NCI-H1105 treated with DMSO at 0.1 percent for 48 hours (cell line): Measurements from ENCODE around the gene ELOVL2.

Experiments used
- DNase-seq: peaks from one replicate; lab custom pipeline; 2025; lab: John Stamatoyannopoulos, UW

The ELOVL2 gene

DNA sequence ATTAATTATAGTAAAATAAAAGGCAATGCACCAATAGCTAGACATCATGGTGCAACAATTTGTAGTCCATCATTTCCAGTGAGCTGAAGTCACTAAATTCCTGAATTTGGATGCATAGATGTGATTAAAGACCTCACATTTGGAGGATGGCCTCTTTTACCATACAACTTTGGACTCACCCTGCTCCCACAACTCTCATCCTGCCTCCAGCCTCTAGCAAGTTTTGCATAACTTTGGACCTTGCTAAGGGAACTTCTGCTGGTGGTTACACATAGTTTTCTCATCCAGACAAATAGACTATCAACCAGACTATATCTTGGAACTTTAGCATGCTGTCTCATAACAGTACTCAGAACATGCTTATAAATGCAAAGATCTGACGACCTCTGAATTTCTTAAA is 12.8 kb upstream of the ELOVL2 start:
- DNase-seq = no peak

DNA sequence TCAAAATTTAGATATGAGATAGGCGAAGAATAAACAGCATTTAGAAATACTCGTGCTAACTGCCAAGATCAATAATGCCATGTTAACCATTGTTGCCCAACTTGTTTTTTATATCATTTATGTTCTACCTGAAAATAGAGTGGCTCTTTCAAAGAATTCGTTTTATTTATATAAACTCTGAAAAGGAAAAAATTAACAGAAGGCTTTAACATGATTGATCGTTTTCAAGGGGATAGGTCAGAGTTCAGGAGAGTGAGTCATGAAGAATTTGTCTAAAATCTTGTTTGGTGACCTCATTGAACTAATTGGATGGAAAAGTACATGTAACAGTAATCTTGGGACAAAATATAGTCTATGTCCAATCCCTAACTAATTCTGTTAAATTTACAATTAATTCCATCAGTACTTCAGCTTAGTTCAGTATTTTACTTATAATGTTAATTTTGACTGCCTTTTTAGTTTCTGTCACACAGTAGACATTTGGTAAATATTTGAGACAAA is 11.1 kb upstream of the ELOVL2 start:
- no peak for DNase-seq

DNA sequence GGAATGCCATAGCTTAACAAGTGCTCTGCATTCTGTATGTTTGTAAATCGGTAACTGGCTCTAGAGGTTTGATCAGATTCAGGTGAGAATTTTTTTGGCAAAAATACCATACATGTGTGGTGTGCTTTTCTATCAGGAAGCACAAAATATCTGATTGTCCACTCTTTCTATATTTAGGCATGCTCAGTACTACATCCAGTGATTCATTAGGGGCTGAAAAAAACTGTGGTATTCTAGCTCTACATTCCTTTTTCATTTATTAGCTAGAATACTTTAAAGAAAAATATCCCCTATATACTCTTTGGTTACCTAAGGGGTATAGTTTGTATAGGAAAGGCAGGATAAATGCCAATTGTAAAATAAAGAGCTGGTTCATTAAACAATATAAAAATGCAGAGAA is 10.6 kb upstream of the ELOVL2 start:
- DNase-seq = no peak

DNA sequence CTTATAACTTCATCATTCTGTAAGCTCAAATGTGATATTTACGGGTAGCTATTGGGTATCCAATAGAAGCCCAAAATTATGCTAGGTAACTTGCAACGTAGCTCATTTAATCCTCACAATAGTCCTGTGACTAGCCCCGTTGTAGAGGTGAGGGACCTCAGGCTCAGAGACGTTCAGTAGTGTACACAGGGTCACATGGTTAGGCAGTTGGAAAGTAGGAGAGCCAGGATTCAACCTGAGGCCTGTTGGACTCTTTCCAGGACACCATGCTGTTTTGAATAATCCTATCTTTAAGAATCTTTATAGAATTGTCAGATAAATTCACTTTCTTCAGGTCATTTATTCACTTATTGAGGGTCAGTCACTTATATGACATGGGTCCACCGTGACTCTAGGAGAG is 9.2 kb upstream of the ELOVL2 start:
- DNase-seq = no peak

DNA sequence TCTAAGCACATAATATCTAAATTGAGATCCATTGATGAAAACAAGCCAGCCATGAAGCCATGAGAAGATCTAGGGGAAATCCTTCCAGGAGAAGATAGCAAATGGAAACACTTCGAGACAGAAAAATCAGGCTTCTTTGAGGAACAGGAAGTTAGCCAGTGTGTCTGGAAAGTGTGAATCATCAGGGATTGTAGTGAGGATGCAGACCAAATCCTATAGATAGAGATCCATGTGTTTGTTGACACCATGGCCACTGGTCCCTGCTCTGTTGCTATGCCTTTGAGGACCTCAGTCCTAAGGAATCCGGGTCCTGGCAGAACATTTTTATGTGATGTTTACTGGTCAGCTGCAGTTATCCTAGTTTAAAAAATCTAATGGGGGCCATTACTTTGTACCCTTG is 6.6 kb upstream of the ELOVL2 start:
- no peak for DNase-seq

DNA sequence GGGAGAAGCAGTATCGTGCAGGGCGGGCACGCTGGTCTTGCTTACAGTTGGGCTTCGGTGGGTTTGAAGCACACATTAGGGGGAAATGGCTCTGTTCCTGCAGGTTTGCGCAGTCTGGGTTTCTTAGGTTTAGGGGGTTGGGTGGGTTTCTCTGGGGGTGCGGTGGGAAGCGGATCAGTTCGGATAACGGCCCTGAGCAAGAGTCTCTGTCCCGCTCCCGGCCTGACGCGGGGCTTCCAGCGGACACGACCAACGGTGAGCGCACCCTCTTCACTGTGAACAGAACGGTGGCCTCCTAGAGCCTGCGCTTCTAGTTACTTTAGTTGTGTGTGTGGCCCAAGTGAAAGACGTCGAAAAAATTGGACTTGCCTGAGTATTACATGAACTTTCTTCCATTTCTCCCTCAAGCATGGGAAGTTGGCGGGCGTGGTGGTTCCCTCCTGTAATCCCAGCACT is 635 bp upstream of the ELOVL2 start:
- DNase-seq = no peak

DNA sequence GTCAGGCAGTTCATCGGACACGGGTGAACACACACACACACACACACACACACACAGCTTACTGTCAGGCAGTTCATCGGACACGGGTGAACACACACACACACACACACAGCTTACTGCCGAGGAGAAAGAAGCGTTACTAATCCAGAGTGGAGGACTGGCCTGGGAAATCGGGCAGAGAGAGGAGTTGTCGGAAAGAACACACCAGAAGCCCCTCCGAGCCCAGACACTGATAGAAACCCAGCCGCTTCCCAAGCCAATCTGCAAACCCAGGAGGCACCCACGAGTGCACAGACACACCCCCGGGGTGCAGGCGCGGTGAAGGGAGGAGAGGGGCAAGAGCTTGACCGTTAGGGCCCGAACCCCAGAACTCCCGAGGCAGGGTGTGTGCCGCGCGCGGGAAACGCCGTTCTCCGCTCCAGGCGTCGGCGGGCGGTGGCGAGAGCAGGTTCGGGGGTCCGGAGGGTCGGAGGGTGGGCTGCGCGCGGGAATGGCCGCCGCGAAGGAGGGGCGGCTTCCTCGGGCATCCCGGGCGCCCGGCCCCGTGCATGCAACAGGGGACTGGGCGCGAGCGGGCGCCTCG is 636 bp downstream of the ELOVL2 start:
- DNase-seq = peak; percentile 27

DNA sequence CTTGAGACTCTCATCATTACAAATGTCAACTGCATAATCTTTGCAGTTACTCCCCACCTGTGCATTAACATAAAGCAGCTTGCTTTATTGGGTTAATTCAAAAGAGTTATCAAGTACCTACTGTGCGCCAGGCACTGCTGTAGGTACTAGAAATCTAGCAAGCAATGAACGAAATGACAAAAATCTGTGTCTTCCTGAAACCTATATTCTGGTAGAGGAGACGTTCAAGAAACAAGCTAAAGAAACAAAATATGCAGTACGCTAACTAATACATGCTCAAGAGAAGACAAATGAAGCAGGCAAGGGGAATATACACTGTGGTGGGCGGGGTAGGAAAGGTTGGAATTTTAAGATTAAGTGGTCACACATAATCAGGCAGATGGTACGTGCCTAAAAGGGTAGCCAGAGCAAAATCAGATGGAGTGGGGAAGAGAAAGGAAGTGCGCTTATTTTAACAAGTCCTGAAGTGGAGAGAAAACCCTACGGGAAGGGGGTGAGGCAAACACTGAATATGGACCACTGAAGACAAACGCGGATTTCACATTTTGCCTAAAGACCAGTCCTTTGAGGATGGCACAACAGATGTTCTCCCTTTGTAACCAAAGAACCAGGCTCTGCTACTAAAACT is 1.2 kb downstream of the ELOVL2 start:
- no peak for DNase-seq

DNA sequence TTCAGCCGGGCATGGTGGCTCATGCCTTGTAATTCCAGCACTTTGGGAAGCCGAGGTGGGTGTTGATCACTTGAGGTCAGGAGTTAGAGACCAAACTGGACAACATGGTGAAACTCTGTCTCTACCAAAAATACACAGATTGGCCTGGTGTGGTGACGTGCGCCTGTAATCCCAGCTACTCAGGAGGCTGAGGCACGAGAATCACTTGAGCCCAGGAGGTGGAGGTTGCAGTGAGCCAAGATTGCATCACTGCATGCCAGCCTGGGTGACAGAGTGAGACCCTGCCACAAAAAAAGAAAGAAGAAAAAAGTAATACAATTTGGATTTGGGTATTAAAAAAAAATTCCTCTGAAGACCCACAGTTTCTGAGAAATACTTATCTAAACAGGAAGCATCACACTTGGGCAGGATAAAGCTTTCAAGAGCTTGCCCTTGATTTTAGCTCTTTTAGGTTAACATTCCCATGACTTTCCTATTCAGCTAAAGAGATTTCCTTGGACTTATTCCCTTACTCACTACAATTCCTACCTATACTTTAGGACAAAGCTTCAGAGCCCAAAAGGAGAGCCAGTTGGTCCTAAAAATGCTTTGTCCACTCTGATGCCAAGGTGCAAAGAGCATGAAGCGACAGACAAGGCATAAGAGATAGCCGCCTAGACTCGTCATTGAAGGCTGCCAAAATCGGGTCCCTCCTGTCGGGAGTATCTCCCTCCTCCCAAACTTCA is 1.9 kb downstream of the ELOVL2 start:
- no peak for DNase-seq

DNA sequence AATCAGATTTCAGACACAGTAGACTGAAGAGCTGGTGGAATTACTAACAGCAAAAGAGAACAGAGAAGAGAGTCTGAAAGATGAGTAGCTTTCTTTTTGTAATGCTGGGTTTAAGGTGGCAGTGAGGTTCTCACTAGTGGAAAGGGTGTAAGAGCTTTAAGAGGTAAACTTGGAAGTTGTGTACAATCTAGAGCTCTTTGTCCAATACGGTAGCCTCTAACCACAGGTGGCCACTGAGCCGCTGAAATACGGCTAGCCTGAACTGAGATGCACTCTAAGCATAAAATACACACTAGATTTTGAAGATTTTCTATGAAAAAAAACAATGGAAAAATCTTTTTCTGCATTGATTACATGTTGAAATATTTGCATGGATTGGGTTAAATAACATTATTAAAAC is 4.0 kb downstream of the ELOVL2 start:
- no peak for DNase-seq

DNA sequence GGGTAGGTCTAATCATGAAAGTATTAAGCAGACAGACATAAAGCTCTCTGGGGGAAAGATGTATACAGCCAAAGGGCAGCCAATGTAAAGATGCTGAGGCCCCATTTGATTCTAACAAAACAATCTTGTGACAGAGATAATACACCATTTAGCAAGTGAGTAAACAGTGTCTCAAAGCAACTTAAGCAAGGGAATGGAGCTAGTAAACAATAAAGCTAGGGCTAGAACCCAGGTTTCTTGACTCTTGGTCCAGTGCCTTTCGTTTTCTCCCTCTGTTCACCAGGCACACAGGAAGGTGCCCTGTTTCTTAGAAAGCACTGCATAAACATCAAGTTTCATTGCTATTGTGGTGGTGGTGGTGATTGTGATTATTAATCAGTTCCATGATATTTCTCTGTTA is 5.1 kb downstream of the ELOVL2 start:
- DNase-seq = no peak

DNA sequence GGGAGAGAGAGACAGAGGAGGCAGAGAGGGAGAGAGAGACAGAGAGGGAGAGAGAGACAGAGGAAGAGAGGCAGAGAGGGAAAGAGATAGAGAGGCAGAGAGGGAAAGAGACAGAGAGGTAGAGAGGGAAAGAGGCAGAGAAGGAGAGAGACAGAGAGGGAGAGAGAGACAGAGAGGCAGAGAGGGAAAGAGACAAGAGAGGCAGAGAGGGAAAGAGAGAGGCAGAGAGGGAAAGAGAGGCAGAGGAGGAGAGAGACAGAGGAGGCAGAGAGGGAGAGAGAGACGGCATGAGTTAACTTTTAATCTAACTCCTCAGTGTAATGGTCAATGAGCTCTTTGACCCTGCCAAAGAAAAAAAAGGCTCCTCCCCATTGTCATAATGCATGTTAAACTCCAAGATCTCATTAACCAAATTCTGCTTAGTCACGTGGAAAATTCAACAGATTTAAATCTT is 7.1 kb downstream of the ELOVL2 start:
- DNase-seq = no peak

DNA sequence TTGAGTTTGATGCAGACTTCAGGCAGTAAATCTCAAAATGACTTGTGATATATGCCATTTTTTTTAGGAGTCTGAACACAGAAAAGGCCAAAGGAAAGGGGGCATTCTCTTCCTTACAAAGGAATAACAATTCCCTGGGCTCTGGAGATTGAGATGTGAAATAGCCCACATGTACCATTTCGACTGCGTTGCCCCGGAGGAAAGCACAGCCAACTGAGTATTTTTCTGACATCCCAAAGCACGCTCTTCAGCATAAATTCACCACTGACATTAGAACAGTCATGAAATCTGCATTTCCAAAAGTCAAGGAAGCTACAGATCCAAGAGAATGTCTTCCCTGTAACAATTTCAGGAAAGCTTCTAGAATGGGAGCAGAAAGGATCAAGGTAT is 7.8 kb downstream of the ELOVL2 start:
- DNase-seq = no peak

DNA sequence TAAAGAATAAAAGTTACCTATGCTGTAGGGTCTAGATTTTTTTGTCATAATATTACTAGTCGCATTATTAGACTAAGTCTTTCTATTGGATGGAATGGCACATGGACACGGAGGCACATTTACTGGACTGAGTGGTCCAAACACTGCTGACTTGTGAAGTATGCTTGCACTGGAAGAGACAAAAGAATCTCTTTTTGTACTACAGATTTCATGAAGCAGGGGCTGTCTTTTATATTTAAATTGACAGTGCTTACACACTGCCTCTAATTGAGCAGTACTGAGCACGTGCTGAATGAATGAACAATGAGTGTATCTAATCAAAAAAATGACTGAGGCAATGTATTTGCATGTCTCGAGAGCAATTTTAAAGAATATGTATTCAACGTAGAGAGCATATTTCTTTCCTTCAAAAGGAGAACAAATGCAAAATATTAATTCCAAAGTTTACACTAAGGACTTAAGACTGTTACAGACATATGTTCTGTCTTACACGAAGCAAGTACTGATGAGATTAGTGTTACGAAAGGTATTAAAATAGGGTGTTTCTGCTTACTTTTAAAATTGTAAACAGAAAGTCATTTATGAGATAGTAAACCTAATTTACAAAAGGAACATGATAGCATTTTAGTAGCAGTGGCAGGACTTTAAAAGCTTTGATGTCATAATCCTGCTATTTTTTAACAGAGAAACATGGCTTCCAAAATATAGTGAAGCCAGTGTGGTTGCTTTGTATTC is 8.3 kb downstream of the ELOVL2 start:
- DNase-seq = no peak

DNA sequence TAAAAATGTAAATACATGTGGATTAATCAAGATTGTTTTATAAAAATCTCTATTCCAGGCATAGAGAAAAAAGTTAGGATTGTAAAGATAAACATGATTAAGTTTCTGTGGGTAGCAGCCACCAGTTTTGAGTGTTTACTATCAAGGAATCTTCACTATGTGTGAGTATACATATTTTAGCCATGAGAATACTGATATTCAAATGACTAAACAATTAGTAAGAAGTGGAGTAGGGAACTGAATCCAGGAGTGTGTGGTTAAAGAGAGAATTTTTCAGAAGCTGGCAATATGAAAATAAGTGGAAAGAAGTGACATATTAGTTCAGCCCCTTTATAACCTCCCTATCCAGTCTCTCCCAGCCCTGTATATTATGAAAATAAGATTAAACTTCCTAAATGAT is 10.3 kb downstream of the ELOVL2 start:
- no peak for DNase-seq

DNA sequence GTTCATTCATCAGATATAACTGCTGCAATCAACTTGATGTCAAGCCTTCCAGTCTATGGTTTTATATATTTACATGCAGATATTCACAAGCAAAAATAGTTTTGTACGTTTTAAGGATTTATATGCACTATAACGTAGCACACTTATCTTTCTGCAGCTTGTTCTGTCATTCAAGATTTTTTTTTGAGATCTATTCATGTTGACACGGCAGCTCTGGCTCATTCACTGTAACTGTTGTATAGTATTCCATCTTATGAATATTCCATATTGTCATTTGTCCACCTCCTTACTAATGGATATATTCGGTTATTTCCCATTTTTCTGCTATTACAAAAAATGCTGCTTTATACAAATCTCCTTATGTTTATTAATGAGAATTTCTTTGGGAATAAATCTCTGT is 13.2 kb downstream of the ELOVL2 start:
- DNase-seq = no peak

DNA sequence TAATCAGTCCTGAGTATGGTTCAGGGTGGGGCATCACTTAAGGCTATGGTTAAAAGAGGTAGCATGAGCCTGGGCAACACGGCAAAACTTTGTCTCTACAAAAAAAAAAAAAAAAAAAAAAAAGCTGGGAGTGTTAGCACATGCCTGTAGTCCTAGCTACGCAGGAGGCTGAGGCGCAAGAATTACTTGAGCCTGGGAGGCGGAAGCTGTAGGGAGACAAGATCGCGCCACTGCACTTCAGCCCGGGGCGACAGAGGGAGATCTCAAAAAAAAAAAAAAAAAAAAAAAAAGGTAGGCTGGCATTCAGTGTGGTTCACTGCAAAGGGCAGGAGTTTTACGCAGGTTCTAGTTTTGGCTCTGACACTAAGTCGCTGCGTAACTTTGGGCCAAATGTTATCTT is 15.1 kb downstream of the ELOVL2 start:
- DNase-seq = no peak

DNA sequence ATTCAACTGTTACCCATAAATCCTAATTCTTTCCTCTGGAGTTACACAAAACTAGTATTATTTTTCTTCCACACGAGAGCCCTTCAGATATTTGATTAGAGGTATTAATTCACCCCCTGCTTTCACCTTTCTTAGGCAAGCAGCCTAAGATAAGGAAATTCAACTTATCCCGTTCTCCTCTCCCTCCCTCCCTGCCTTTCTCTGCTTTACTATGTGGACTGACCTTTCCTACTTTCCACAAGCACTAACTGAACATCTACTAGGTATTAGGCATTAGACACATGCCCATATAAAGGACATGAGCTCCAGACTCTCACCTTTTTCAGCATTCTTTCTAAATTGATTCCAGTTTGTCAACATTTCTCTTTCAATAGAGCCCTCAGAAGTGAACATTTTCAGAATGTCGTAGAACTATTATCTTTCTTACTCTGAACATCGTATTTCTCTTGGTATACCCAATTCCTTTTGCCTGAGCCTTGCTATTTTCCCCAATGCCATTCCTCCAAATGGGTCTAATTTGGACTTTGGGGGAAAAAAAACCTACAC is 16.5 kb downstream of the ELOVL2 start:
- no peak for DNase-seq

DNA sequence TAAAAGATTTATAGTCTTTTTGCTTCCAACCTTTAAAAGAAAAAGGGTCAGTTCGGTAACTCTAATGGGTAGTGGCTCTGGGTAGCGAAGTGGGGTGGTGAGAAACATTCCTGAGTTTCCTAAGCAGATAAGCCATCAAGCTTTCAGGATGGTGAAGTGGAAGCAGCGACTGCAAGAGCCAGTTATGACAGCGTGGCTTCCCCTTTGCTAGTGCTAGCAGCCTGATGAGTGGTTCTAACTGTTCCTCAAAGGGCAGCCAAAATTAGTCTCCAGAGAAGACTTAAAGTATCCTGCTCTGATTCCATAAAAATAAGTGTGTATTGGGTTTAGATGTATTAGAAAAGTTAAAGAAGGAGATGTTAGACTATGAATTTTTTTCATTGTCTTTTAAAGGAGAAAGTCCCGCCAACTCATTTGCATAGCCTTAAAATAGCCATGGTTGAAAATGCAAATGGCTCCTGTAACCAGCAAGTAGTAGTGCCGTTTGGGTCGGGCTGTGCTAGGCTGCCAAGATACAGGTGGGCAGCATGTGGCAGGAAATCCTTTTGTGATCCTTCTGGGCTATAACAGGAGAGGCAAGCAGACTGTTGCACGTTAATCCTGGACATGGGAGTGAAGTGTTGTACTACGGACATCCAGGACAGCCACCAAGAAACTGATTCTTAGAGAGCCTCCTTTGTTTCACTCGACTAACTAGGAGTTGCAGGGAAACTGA is 18.0 kb downstream of the ELOVL2 start:
- DNase-seq = no peak

DNA sequence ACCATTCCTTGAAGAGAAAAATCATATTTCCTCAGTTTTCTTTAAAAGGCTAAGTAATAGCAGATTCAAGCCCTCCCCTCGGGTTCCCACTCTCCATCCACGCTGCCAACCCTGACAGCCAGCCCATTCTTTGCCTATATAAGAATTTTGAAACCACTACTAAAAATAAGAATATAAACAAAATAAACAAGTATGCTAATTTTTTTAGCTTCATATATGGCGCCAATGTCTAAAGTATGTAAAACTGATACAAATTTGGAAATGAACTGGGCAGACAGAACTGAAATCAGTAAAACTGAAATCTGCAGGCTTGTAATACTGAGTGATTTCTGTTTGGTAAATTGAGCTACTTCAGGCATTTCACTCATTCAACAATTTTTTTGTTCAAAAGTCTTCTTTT is 19.0 kb downstream of the ELOVL2 start:
- DNase-seq = no peak

DNA sequence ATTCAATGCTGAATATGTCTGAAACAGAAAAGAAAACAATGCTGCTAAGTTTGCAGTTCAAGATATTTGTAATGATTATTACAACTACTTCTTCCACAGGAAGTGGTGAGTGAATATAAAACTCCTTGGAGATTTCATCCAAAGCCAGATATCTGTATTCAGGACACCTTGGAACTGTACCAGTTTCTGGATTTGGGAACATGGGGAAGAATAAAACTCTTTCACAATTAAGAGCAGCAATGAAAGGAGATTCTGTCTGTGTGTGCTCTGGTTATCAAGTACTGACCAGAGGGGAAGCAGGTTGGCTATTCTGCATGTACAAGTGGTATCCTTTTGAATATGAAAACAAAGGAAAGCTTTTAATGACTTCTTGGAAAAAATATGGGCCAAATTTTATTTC is 21.1 kb downstream of the ELOVL2 start:
- DNase-seq = no peak

DNA sequence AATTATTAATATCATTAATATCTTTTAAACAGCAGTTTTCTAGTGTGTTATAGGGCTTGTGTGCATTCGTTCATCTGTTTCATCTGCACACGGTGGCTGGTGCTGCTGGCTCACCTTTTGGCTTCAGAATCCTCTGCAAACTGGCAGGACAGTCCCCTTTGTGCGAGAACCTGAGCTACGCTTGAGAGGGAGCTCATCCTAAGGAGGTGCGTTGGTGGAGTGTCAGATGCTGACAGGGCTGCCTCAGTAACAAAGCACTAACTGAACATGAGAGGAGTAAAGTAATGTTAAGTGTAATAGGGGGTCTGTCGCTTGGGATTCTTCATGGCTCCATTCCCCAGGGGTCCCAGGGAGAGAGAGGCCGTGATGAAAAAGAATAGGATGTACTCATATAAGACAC is 22.4 kb downstream of the ELOVL2 start:
- no peak for DNase-seq
